RWPE2 (cell line): ENCODE data around the gene ICAM2.
"Not testable (repeated sequence)": the region's sequence is repeated elsewhere in the genome, so short reads cannot be mapped to it uniquely, and the experiment has no call there.

Source experiments
- ATAC-seq: fragments of 200-7000 bp; cut with Tn5 transposase; 3 replicates; pipeline ENCODE4 v1.9.1; 2021; ENCODE audit warnings: low read depth
- DNase-seq: peaks from one replicate; pipeline ENCODE4 v3.0.0-alpha.2; 2020; ENCODE audit warnings: low spot score
- H3K27ac ChIP-seq: fragments of 450-650 bp; 2 replicates; pipeline ENCODE4 v1.5.1; 2017; ENCODE audit warnings: mild to moderate bottlenecking; ENCODE audit not compliant: poor library complexity, severe bottlenecking
- H3K27me3 ChIP-seq: fragments of 250-450 bp; sonication (Bioruptor Pico); 2 replicates; pipeline ENCODE4 v1.5.1; 2021; ENCODE audit warnings: mild to moderate bottlenecking, moderate library complexity; ENCODE audit not compliant: insufficient read depth, poor library complexity, severe bottlenecking
- H3K36me3 ChIP-seq: fragments of 250-450 bp; sonication (Bioruptor Pico); 2 replicates; pipeline ENCODE4 v1.5.1; 2020; ENCODE audit warnings: low read depth, mild to moderate bottlenecking, moderate library complexity
- H3K4me1 ChIP-seq: fragments of 250-450 bp; sonication (Bioruptor Pico); 2 replicates; pipeline ENCODE4 v1.5.1; 2021; ENCODE audit warnings: mild to moderate bottlenecking, moderate library complexity; ENCODE audit not compliant: insufficient read depth, poor library complexity, severe bottlenecking
- H3K4me3 ChIP-seq: fragments of 250-450 bp; sonication (Bioruptor Pico); 2 replicates; pipeline ENCODE4 v1.5.1; 2021; ENCODE audit warnings: mild to moderate bottlenecking, moderate library complexity; ENCODE audit not compliant: severe bottlenecking
- H3K9me3 ChIP-seq: fragments of 250-450 bp; sonication (Bioruptor Pico); 2 replicates; pipeline ENCODE4 v1.5.1; 2021; ENCODE audit warnings: mild to moderate bottlenecking, moderate library complexity; ENCODE audit not compliant: severe bottlenecking
- CTCF ChIP-seq: fragments of 450-650 bp; IDR thresholded peaks from one replicate; pipeline ENCODE4 v1.5.1; 2017; ENCODE audit warnings: mild to moderate bottlenecking, moderate library complexity; ENCODE audit not compliant: poor library complexity, severe bottlenecking

ICAM2 gene

GRCh38 chr17:64007838-64008282 is 12.6 kb downstream of the ICAM2 start:
- DNase-seq (peak; percentile 35), ATAC-seq (no peak)
- no peak for TF ChIP-seq CTCF
- H3K4me3 ChIP-seq, result no peak overlapping the region
- H3K4me1 ChIP-seq, result peaks cover 2% of the 10 kb centered on the region
- no peaks in the 10 kb centered on the region for H3K36me3 ChIP-seq
- no peak overlapping the region for H3K27ac ChIP-seq
- H3K27me3 ChIP-seq, result no peaks in the 10 kb centered on the region
- H3K9me3 ChIP-seq, result no peaks in the 10 kb centered on the region

- ATAC-seq, result not testable (repeated sequence)
These were observed 13.2 kb downstream of the ICAM2 start for GRCh38 chr17:64007089-64007837.

GRCh38 chr17:64006361-64007088 is 13.9 kb downstream of the ICAM2 start:
- no peak for TF ChIP-seq CTCF
- H3K27ac ChIP-seq, result no peak overlapping the region
- H3K9me3 ChIP-seq, result no peaks in the 10 kb centered on the region
- no peak overlapping the region for H3K4me3 ChIP-seq
- DNase-seq (peak; percentile 55), ATAC-seq (no peak)
- no peaks in the 10 kb centered on the region for H3K36me3 ChIP-seq
- H3K27me3 ChIP-seq, result no peaks in the 10 kb centered on the region
- peaks cover 2% of the 10 kb centered on the region for H3K4me1 ChIP-seq

More at GRCh38 chr17:64007089-64007837, 13.2 kb downstream of the ICAM2 start:
- H3K4me3 ChIP-seq, H3K4me1 ChIP-seq, H3K27ac ChIP-seq, H3K27me3 ChIP-seq, H3K36me3 ChIP-seq, H3K9me3 ChIP-seq: not testable (repeated sequence)
- peak; percentile 11 for DNase-seq

GRCh38 chr17:64005734-64006167 is 14.7 kb downstream of the ICAM2 start:
- DNase-seq, result peak; percentile 51
- ATAC-seq, result peak; percentile 30; the same call in 1 of the 3 replicates
- no peak overlapping the region for H3K4me3 ChIP-seq
- no peaks in the 10 kb centered on the region for H3K27me3 ChIP-seq
- no peak for TF ChIP-seq CTCF
- H3K9me3 ChIP-seq, result no peaks in the 10 kb centered on the region
- peaks cover 2% of the 10 kb centered on the region for H3K4me1 ChIP-seq
- H3K27ac ChIP-seq, result no peak overlapping the region
- H3K36me3 ChIP-seq, result no peaks in the 10 kb centered on the region

GRCh38 chr17:64004903-64005733 is 15.3 kb downstream of the ICAM2 start:
- ATAC-seq, result no peak
- H3K36me3 ChIP-seq, result no peaks in the 10 kb centered on the region
- peak; percentile 63 for DNase-seq
- H3K4me1 ChIP-seq, result peaks cover 2% of the 10 kb centered on the region
- no peak overlapping the region for H3K27ac ChIP-seq
- H3K4me3 ChIP-seq, result no peak overlapping the region
- H3K9me3 ChIP-seq, result no peaks in the 10 kb centered on the region
- no peaks in the 10 kb centered on the region for H3K27me3 ChIP-seq
- TF ChIP-seq CTCF, result no peak
